Kidney (tissue), 14 donors: ENCODE data around the gene HSH2D. TPM values are rescaled to one million over a fixed set of nuclear protein-coding genes. Genes with fewer than 3 reads are reported as not detected.

Experiments used
- DNase-seq, 5 donors: peaks; one replicate each; pipeline ENCODE4 v3.0.0-alpha.2; 2013 to 2020
- FAIRE-seq: peaks from 2 replicates; lab custom pipeline; 2012; peaks lifted over from hg19 to GRCh38; lab: Jason Lieb, UNC
- H3K27ac ChIP-seq, 2 donors: one replicate each; pipeline ENCODE4 v1.7.0; 2013; ENCODE audit warnings: low read depth in 2 of 2, low read length in 2 of 2, inconsistent platforms in 1 of 2
- H3K27me3 ChIP-seq: one replicate; pipeline ENCODE4 v1.7.1; 2013; ENCODE audit warnings: low read length, inconsistent platforms; ENCODE audit not compliant: control insufficient read depth, insufficient read depth
- H3K36me3 ChIP-seq, 3 donors: one replicate each; pipeline versions ENCODE4 v1.7.0 to v1.7.1; 2013; ENCODE audit warnings: low read length in 3 of 3, control low read depth in 1 of 3, inconsistent platforms in 1 of 3; ENCODE audit not compliant: insufficient read depth in 3 of 3, control insufficient read depth in 2 of 3
- H3K4me1 ChIP-seq, 3 donors: one replicate each; pipeline versions ENCODE4 v1.7.0 to v1.7.1; 2013; ENCODE audit warnings: low read length in 3 of 3, inconsistent platforms in 1 of 3, low read depth in 1 of 3; ENCODE audit not compliant: control insufficient read depth in 2 of 3, insufficient read depth in 2 of 3
- H3K4me3 ChIP-seq, 3 donors: one replicate each; pipeline versions ENCODE4 v1.7.0 to v1.8.1; 2013; ENCODE audit warnings: low read length in 3 of 3, control low read depth in 1 of 3, inconsistent platforms in 1 of 3
- H3K9ac ChIP-seq, 3 donors: one replicate each; pipeline versions ENCODE4 v1.7.0 to v1.7.1; 2013; ENCODE audit warnings: low read length in 3 of 3, control low read depth in 1 of 3, inconsistent platforms in 1 of 3
- H3K9me3 ChIP-seq, 3 donors: one replicate each; pipeline versions ENCODE4 v1.7.0 to v1.7.1; 2013; ENCODE audit warnings: low read length in 3 of 3, control low read depth in 1 of 3, inconsistent platforms in 1 of 3; ENCODE audit not compliant: control insufficient read depth in 2 of 3, insufficient read depth in 1 of 3
- intact Hi-C: fragments of 100-400 bp; cut with DNase I; formaldehyde crosslinking; loops from one replicate; pipeline ENCODE4 v1.11.1; 2022
- polyA plus RNA-seq: library from polyadenylated mRNA; stranded (reverse); fragments of 350-450 nt; fragmentation: Illumina TruSeq; extraction: RNeasy Lipid Tissue Mini Kit (QIAGEN cat#74804); gene quantifications from one replicate; pipeline ENCODE4 v1.2.3, GENCODE V29; 2014; ENCODE audit warnings: low read depth, low replicate concordance; ENCODE audit not compliant: insufficient read depth
- total RNA-seq: library from RNA; stranded (reverse); fragmentation: NEBNext Ultra II Directional; extraction: Animal tissue kit (Norgen Biotek cat#: 25700); gene quantifications from one replicate; pipeline ENCODE4 v1.2.1, GENCODE V29; 2021
- TF ChIP-seq, protein P1 (sequence below): IDR thresholded peaks from 3 replicates; pipeline ENCODE4 v1.5.1; 2012; ENCODE audit warnings: mild to moderate bottlenecking, moderate library complexity, borderline replicate concordance; ENCODE audit not compliant: insufficient read depth; ENCODE audit errors: extremely low read depth
- donor health status: control.
- donor health status: control.
- donor health status: control.
- donor health status: control.
- donor health status: control.
- donor health status: DM: yes; HTN: yes; CAD: no.
- donor health status: Normal renal cell carcinoma (clear cell type).

The HSH2D gene
- total and polyA plus RNA-seq, 2 donors from 2014 or later = 0.41 to 7.7 TPM

DNA sequence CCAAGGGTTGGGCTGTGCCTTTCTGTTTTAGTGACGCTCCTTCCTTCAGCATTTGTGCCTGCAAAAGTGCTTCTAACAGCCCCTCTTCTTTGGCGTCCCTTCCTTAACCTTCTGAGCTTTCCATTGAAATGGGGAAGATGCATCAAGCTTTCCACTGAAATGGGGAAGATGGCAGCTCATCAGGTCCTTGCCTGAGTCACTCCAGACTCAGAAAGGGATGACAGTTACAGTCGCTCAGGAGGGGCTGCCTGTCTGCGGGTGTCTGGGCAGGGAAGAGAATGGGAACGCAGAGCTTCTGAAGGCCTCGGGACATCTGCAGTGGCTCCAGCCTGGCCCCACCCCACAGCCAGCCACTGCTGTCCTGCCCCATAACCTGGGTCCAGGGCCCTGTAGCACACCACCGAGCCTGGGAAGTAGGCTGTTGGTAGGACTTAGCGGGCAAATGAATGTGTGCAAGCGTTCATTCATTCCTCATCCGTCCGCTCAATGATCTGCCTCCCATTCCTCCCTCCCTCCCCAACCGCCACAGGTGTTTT, 64.1 kb downstream of the HSH2D start:
- Histone ChIP-seq H3K36me3 (peaks cover 0 to 55% (median 18%) of the 10 kb centered on the region in 3 donors), H3K9me3 (no peaks in the 10 kb centered on the region), H3K4me1 (peaks cover 0 to 10% (median 5%) of the 10 kb centered on the region in 3 donors), H3K9ac (no peak overlapping the region), H3K27me3 (no peaks in the 10 kb centered on the region), H3K4me3 (no peak overlapping the region), H3K27ac (no peak overlapping the region)
- TF ChIP-seq, protein P1, sequence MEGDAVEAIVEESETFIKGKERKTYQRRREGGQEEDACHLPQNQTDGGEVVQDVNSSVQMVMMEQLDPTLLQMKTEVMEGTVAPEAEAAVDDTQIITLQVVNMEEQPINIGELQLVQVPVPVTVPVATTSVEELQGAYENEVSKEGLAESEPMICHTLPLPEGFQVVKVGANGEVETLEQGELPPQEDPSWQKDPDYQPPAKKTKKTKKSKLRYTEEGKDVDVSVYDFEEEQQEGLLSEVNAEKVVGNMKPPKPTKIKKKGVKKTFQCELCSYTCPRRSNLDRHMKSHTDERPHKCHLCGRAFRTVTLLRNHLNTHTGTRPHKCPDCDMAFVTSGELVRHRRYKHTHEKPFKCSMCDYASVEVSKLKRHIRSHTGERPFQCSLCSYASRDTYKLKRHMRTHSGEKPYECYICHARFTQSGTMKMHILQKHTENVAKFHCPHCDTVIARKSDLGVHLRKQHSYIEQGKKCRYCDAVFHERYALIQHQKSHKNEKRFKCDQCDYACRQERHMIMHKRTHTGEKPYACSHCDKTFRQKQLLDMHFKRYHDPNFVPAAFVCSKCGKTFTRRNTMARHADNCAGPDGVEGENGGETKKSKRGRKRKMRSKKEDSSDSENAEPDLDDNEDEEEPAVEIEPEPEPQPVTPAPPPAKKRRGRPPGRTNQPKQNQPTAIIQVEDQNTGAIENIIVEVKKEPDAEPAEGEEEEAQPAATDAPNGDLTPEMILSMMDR = no peak
- intact Hi-C loops = no loop called here
- DNase-seq = no peak
- FAIRE-seq = no peak

Other genes with a start within 250 kb of the HSH2D start
- 0.31 TPM for gene CYP4F2, start 245.6 kb upstream of the HSH2D start, total RNA-seq
- 16.8 TPM for gene CYP4F2, start 245.6 kb upstream of the HSH2D start, polyA plus RNA-seq
- 2.1 TPM for gene CYP4F11, start 209.2 kb upstream of the HSH2D start, total RNA-seq
- gene CYP4F11, start 209.2 kb upstream of the HSH2D start, polyA plus RNA-seq = 7.2 TPM
- gene OR10H4, start 194.7 kb upstream of the HSH2D start, total RNA-seq = not detected
- not detected for gene OR10H4, start 194.7 kb upstream of the HSH2D start, polyA plus RNA-seq
- 273 TPM for gene TPM4, start 67.2 kb upstream of the HSH2D start, total RNA-seq
- gene TPM4, start 67.2 kb upstream of the HSH2D start, polyA plus RNA-seq = 132 TPM
- 75.6 TPM for gene RAB8A, start 31.8 kb upstream of the HSH2D start, total RNA-seq
- gene RAB8A, start 31.8 kb upstream of the HSH2D start, polyA plus RNA-seq = 38.5 TPM
- gene CIB3, start 29.8 kb downstream of the HSH2D start, total RNA-seq = not detected
- not detected for gene CIB3, start 29.8 kb downstream of the HSH2D start, polyA plus RNA-seq
- gene FAM32A, start 41.7 kb downstream of the HSH2D start, total RNA-seq = 53.5 TPM
- 105 TPM for gene FAM32A, start 41.7 kb downstream of the HSH2D start, polyA plus RNA-seq
- 67.8 TPM for gene AP1M1, start 54.2 kb downstream of the HSH2D start, total RNA-seq
- 56.0 TPM for gene AP1M1, start 54.2 kb downstream of the HSH2D start, polyA plus RNA-seq
- 131 TPM for gene KLF2, start 181.1 kb downstream of the HSH2D start, total RNA-seq
- gene KLF2, start 181.1 kb downstream of the HSH2D start, polyA plus RNA-seq = 114 TPM